AG09309 (cell line): ENCODE measurements around the gene KCTD17.

ENCODE experiments used
- DNase-seq: peaks from one replicate; pipeline ENCODE4 v3.0.0-alpha.2; 2010; ENCODE audit warnings: low read depth
- H3K4me3 ChIP-seq: 2 replicates; pipeline ENCODE4 v1.5.1; 2011; ENCODE audit warnings: mild to moderate bottlenecking, low read depth, low read length, moderate library complexity; ENCODE audit not compliant: control insufficient read depth
- TF ChIP-seq, protein P1 (sequence below): IDR thresholded peaks from 2 replicates; pipeline ENCODE4 v1.5.1; 2011; ENCODE audit warnings: mild to moderate bottlenecking, low read depth, low read length, inconsistent platforms; ENCODE audit not compliant: insufficient read depth, control insufficient read depth; ENCODE audit errors: missing control alignments

KCTD17 gene

GRCh38 chr22:37056246-37056645 lies 4.7 kb downstream of the KCTD17 start:
- TF ChIP-seq, protein P1, sequence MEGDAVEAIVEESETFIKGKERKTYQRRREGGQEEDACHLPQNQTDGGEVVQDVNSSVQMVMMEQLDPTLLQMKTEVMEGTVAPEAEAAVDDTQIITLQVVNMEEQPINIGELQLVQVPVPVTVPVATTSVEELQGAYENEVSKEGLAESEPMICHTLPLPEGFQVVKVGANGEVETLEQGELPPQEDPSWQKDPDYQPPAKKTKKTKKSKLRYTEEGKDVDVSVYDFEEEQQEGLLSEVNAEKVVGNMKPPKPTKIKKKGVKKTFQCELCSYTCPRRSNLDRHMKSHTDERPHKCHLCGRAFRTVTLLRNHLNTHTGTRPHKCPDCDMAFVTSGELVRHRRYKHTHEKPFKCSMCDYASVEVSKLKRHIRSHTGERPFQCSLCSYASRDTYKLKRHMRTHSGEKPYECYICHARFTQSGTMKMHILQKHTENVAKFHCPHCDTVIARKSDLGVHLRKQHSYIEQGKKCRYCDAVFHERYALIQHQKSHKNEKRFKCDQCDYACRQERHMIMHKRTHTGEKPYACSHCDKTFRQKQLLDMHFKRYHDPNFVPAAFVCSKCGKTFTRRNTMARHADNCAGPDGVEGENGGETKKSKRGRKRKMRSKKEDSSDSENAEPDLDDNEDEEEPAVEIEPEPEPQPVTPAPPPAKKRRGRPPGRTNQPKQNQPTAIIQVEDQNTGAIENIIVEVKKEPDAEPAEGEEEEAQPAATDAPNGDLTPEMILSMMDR, result no peak
- no peak for DNase-seq
- no peak overlapping the region for H3K4me3 ChIP-seq

DNA sequence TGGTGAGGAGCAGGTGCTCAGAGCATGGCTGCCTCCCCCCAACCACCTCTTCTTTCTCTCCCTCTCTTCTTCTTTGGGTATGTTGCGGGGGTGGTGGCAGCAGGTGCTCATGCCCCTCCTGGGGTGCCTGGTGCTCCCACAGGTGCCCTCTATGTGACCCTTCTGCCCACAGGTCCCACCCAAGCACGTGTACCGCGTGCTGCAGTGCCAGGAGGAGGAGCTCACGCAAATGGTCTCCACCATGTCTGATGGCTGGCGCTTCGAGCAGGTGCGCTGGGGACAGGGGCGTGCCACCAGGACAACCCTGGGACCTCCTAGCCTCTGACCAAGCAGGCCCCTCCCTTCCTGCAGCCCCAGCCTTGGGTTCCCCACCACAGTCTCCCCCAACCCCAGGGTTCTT lies 5.7 kb downstream of the KCTD17 start:
- H3K4me3 ChIP-seq, result no peak overlapping the region
- DNase-seq, result no peak
- TF ChIP-seq, protein P1, result no peak

GRCh38 chr22:37057796-37058510 lies 6.4 kb downstream of the KCTD17 start:
- no peak for DNase-seq
- TF ChIP-seq, protein P1, result no peak
- no peak overlapping the region for H3K4me3 ChIP-seq

DNA sequence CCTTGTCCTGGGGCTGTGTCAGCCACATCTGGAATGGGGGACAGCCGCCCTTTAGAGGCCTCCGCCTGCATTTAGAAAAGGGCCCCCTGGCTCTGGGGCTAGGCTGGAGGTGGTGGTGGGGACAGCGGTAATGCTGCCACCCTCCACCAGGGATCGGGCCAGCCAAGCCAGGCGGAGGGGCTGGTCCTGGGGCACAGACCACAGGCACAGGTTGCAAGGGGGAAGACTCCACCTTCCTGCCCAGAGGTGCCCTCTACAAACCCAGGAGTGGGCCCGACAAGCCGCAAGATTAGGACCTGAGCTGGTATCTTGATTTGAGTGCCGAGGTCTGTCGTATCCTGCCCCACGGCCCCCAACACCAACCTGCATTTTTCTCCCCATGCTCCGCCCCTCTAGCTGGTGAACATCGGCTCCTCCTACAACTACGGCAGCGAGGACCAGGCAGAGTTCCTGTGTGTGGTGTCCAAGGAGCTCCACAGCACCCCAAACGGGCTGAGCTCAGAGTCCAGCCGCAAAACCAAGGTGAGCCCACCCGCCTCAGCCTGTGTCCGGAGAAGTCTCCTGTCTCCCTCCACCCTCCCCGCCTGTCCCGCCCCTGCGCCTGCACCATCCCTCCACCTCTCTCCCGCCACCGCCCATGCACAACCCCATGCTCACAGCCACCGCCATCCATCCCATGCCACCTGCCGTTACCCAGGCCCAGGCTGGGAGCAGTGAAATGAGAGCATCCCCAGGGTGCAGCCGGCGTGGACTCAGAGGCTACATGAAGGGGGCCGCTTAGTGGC lies 7.6 kb downstream of the KCTD17 start:
- TF ChIP-seq, protein P1, result no peak

GRCh38 chr22:37059876-37060449 lies 8.4 kb downstream of the KCTD17 start:
- DNase-seq, result no peak
- H3K4me3 ChIP-seq, result no peak overlapping the region
- TF ChIP-seq, protein P1, result no peak

More for the DNA sequence above, 7.6 kb downstream of the KCTD17 start:
- H3K4me3 ChIP-seq, result no peak overlapping the region
- no peak for DNase-seq

GRCh38 chr22:37060801-37061610 lies 9.5 kb downstream of the KCTD17 start:
- DNase-seq, result no peak
- TF ChIP-seq, protein P1, result no peak
- H3K4me3 ChIP-seq, result no peak overlapping the region
